ENCODE measurements around the gene SARNP. TPM values are rescaled to one million over a fixed set of nuclear protein-coding genes. Genes with fewer than 3 reads are reported as not detected.
A peak's percentile ranks its signal among the peaks of the same experiment; 100 is the strongest.
"Not testable (repeated sequence)": the region's sequence is repeated elsewhere in the genome, so short reads cannot be mapped to it uniquely, and the experiment has no call there.

SARNP gene
- total RNA-seq (2014; rRNA removed; shearing (Covaris generic)), result 70.6 and 79.4 TPM in 2 replicates
- 90.9 and 106 TPM in 2 replicates for polyA plus RNA-seq (2015; cell fraction: cytosol; rRNA removed)
- 54.9 and 56.1 TPM in 2 replicates for polyA plus RNA-seq (2015; cell fraction: nucleus; rRNA removed)

- DNase-seq (ENCODE audit: low read depth), result peak; percentile 100
Measured at GRCh38 chr12:55817345-55818139, at the start of gene SARNP, which contains the start of gene ORMDL2. SARNP (minus strand) TSS chr12:55817724; CDS start chr12:55817701, 23 bp downstream. ORMDL2 (plus strand) TSS chr12:55818041; CDS start chr12:55819000, 959 bp downstream.

DNA sequence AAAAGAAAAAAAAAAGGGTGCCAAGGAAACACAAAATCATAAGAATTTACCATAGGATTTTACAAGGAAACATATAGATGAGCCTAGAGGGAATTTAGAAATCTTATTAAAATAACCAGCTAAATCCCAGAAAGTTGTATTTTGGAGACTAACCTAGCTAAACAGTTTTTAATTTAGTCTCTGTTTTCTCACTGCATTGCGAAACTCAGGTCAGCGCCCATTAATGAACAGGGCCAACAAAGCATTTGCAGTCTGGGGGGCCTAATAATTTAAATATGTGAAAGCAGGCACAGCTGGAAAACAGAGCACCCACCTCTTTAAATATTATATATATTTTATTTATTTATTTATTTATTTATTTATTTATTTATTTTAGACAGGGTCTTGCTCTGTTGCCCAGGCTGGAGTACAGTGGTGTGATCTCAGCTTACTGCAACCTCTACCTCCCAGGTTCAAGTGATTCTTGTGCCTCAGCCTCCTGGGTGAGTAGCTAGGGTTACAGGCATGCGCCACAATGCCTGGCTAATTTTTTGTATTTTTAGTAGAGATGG lies 49.0 kb upstream of the SARNP start:
- DNase-seq (ENCODE audit: low read depth), result not testable (repeated sequence)

- DNase-seq (ENCODE audit: low read depth), result no peak
Measured at GRCh38 chr12:55865327-55865726, 47.8 kb upstream of the SARNP start.

- not testable (repeated sequence) for DNase-seq (ENCODE audit: low read depth)
Measured at GRCh38 chr12:55862931-55863330, 45.4 kb upstream of the SARNP start.

DNA sequence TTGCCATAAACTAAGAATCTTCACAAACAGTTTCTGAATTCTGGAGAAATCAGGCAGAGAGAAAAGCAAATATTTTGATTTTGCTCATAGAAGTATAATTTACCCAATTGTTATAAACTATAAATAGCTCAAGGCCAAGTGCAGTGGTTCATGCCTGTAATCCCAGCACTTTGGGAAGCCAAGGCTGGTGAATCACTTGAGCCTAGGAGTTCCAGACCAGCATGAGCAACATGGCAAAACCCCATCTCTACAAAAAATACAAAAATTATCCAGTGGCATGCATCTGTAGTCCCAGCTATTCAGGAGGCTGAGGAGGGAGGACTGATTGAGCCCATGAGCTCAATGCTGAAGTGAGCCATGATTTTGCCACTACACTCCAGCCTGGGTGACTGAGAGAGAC lies 44.8 kb upstream of the SARNP start:
- DNase-seq (ENCODE audit: low read depth), result no peak

DNA sequence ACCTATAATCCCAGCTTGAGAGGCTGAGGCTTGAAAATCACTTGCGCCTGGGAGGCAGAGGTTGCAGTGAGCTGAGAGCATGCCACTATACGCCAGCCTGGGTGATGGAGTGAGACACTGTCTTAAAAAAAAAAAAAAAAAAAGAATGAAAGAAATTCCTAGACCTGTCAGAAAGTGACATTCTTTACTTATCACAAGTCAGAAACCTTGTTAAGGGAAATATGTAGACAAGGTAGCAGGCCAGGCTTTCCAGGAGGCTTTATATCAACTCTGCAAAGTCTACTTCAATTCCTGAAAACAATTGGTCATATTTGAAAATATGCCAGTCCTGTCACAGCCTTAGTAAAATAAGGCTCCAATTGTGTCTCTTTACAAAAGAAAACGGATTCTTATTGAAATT lies 44.3 kb upstream of the SARNP start:
- DNase-seq (ENCODE audit: low read depth), result no peak

- DNase-seq (ENCODE audit: low read depth), result no peak
Measured at GRCh38 chr12:55861396-55861795, 43.9 kb upstream of the SARNP start.

DNA sequence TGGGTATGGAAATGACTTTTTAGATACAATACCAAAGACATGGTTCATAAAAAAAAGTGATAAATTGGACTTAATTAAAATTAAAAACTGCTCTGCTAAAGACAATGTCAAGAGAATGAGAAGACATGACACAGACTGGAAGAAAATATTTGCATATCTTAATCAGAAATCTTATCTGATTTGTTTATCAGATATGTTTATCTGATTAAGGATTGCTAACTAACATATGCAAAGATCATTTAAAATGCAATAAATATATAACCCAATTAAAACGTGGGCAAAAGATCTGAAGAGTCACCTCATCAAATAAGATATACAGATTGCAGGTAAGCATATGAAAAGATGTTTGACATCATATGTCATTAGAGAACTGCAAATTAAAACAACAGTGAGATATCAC lies 35.2 kb upstream of the SARNP start:
- no peak for DNase-seq (ENCODE audit: low read depth)

DNA sequence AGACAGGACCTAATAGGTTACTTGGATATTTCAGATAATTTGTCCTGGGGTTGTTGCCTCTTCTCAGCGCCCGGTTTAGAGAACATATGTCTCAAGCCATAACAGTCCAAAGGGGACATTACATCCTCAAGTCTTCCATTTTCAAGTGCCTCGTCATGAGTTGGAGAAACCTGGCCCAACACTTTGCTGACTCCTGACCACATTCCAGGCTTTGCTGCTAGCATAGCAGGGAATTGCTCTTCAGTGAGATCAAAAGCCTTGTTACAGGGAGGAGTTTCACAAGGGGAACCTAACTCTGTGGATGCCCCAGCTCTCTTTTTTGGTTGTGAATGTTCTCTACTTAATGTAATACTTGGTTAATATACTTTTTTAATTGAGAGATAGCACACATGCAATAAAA lies 33.4 kb upstream of the SARNP start:
- no peak for DNase-seq (ENCODE audit: low read depth)

- DNase-seq (ENCODE audit: low read depth), result no peak
Measured at GRCh38 chr12:55850401-55850800, 32.9 kb upstream of the SARNP start.

- DNase-seq (ENCODE audit: low read depth), result no peak
Measured at GRCh38 chr12:55849616-55850343, 32.3 kb upstream of the SARNP start.

- DNase-seq (ENCODE audit: low read depth), result peak; percentile 98
Measured at GRCh38 chr12:55847603-55848291, 30.2 kb upstream of the SARNP start.

- DNase-seq (ENCODE audit: low read depth), result peak; percentile 73
Measured at GRCh38 chr12:55847033-55847432, 29.5 kb upstream of the SARNP start.

DNA sequence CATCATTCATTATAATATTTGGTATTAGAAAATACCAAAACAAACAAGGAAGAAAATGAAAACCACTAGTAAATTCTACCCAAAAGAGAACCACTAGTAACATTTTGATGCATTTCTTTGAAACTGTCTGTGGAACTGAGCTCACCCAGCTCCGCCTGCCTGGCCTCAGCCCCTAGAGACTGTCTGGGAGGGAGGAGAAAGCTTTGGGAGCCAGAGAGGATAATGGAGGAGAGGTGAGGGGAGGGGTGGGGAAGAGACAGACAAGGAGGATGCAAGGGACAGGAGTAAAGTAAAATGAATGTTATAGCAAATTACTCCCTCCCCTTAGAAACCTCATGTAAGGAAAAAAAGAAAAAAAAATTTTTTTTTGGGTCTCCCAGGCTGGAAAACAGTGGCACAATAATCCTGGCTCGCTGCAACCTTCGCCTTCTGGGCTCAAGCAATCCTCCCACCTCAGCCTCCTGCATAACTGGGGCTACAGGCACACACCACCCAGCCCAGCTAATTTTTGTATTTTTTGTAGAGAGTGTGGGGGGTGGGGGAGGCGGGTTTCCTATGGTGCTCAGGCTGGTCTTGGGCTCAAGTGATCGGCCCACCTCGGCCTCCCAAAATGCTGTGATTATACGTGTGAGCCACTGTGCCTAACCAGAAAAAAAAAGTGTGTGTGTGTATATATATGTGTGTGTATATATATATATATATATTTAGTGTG lies 28.4 kb upstream of the SARNP start:
- no peak for DNase-seq (ENCODE audit: low read depth)

GRCh38 chr12:55845361-55845760 lies 27.8 kb upstream of the SARNP start:
- DNase-seq (ENCODE audit: low read depth), result no peak

- DNase-seq (ENCODE audit: low read depth), result no peak
Measured at GRCh38 chr12:55844961-55845360, 27.4 kb upstream of the SARNP start.

DNA sequence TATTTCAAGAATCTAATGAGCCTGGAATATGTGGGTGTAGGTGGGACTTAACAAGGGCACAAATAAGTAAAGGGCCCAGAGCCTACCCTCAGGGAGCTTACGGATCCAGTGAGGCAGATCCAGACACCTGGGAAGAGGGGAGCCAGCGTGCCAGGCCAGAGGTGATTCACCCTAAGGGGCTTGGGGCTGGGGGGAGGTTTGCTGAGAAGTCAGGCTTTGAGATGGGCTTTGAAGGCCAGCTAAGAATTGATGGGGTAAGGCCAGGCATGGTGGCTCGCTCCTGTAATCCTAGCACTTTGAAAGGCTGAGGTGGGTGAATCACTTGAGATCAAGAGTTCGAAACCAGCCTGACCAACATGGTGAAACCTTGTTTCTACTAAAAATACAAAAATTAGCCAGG lies 25.9 kb upstream of the SARNP start:
- no peak for DNase-seq (ENCODE audit: low read depth)

- peak; percentile 65 for DNase-seq (ENCODE audit: low read depth)
Measured at GRCh38 chr12:55842681-55843429, 25.3 kb upstream of the SARNP start, which contains the start of gene MMP19. MMP19 (minus strand) TSS chr12:55842936; CDS start chr12:55842830, 106 bp downstream.

- no peak for DNase-seq (ENCODE audit: low read depth)
Measured at GRCh38 chr12:55840581-55841351, 23.2 kb upstream of the SARNP start.

Measured in HT1080 (cell line).